ENCODE measurements around the gene PRKCE.
A peak's percentile ranks its signal among the peaks of the same experiment; 100 is the strongest.

PRKCE gene

GRCh38 chr2:45634223-45634622, 17.3 kb upstream of the PRKCE start:
- no peak for DNase-seq

GRCh38 chr2:45636008-45636407, 15.5 kb upstream of the PRKCE start:
- DNase-seq = no peak

- DNase-seq = no peak
Measured at GRCh38 chr2:45637440-45637839, 14.0 kb upstream of the PRKCE start.

- no peak for DNase-seq
Measured at GRCh38 chr2:45640576-45640975, 10.9 kb upstream of the PRKCE start.

GRCh38 chr2:45643095-45643494, 8.4 kb upstream of the PRKCE start:
- no peak for DNase-seq

- peak; percentile 35 for DNase-seq
Measured at GRCh38 chr2:45643543-45644542, 7.6 kb upstream of the PRKCE start.

- DNase-seq = no peak
Measured at GRCh38 chr2:45646289-45646688, 5.2 kb upstream of the PRKCE start.

- DNase-seq = no peak
Measured at GRCh38 chr2:45647356-45647755, 4.1 kb upstream of the PRKCE start.

GRCh38 chr2:45647986-45648520, 3.4 kb upstream of the PRKCE start:
- no peak for DNase-seq

- DNase-seq = no peak
Measured at GRCh38 chr2:45648636-45649035, 2.8 kb upstream of the PRKCE start.

- DNase-seq = no peak
Measured at GRCh38 chr2:45649462-45649857, 2.0 kb upstream of the PRKCE start.

GRCh38 chr2:45649858-45650811, 1.3 kb upstream of the PRKCE start:
- DNase-seq = no peak

GRCh38 chr2:45650851-45651414, 542 bp upstream of the PRKCE start:
- peak; percentile 79 for DNase-seq

- DNase-seq = no peak
Measured at GRCh38 chr2:45652090-45653031, 886 bp downstream of the PRKCE start.

GRCh38 chr2:45653122-45653913, 1.8 kb downstream of the PRKCE start:
- no peak for DNase-seq

GRCh38 chr2:45654250-45654649, 2.8 kb downstream of the PRKCE start:
- no peak for DNase-seq

- no peak for DNase-seq
Measured at GRCh38 chr2:45661828-45662227, 10.4 kb downstream of the PRKCE start.

- no peak for DNase-seq
Measured at GRCh38 chr2:45664635-45665261, 13.3 kb downstream of the PRKCE start.

GRCh38 chr2:45668509-45668908, 17.0 kb downstream of the PRKCE start:
- DNase-seq = no peak

- no peak for DNase-seq
Measured at GRCh38 chr2:45669032-45669486, 17.6 kb downstream of the PRKCE start.
